ENCODE measurements around the gene RELA.
A peak's percentile ranks its signal among the peaks of the same experiment; 100 is the strongest.

The RELA gene

GRCh38 chr11:65663639-65664200 is 1.0 kb upstream of the RELA start (continued):
- TF ChIP-seq PRDM10 (tag by site-specific recombination; IDR thresholded peaks at IDR 0.05) = no peak
- TF ChIP-seq SP7 (tag by site-specific recombination; IDR thresholded peaks at IDR 0.05) = no peak
- no peak for TF ChIP-seq ZNF561 (tag by site-specific recombination; IDR thresholded peaks at IDR 0.05; ENCODE audit: borderline replicate concordance)
- 0 out of 2 replicates have a peak, but pooled peaks have one; percentile 40 for TF ChIP-seq IKZF3 (tag by site-specific recombination; IDR thresholded peaks at IDR 0.05)
- TF ChIP-seq ZNF707 (tag by site-specific recombination; IDR thresholded peaks at IDR 0.05) = no peak
- TF ChIP-seq ZNF335 (tag by site-specific recombination; conservative IDR thresholded peaks at IDR 0.05) = peak; percentile 57
- TF ChIP-seq ZNF138 (tag by site-specific recombination; IDR thresholded peaks at IDR 0.05; ENCODE audit: borderline replicate concordance) = no peak
- no peak for TF ChIP-seq ZBTB1 (tag by site-specific recombination; IDR thresholded peaks at IDR 0.05)
- no peak for TF ChIP-seq ZNF398 (tag by site-specific recombination; IDR thresholded peaks at IDR 0.05)
- no peak for TF ChIP-seq ZBTB10 (tag by site-specific recombination; IDR thresholded peaks at IDR 0.05)
- no peak for TF ChIP-seq ZNF548 (tag by site-specific recombination; IDR thresholded peaks at IDR 0.05)
- no peak for TF ChIP-seq ZNF175 (tag by site-specific recombination; IDR thresholded peaks at IDR 0.05)
- TF ChIP-seq ZNF292 (tag by site-specific recombination; IDR thresholded peaks at IDR 0.05; ENCODE audit: borderline replicate concordance, low read depth) = no peak
- no peak; the same call in 1 of the 2 replicates for TF ChIP-seq ZNF692 (tag by site-specific recombination; IDR thresholded peaks at IDR 0.05)
- TF ChIP-seq ZNF354C (tag by site-specific recombination; IDR thresholded peaks at IDR 0.05; ENCODE audit: borderline replicate concordance, low read depth) = no peak
- TF ChIP-seq ZNF362 (tag by site-specific recombination; IDR thresholded peaks at IDR 0.05) = no peak
- TF ChIP-seq ZSCAN18 (tag by site-specific recombination; IDR thresholded peaks at IDR 0.05) = no peak
- TF ChIP-seq GLI4 (tag by site-specific recombination; IDR thresholded peaks at IDR 0.05) = no peak
- no peak for TF ChIP-seq ZNF513 (tag by site-specific recombination; IDR thresholded peaks at IDR 0.05)
- TF ChIP-seq PRDM1 (tag by site-specific recombination; IDR thresholded peaks at IDR 0.05) = peak; percentile 62; the same call in 1 of the 2 replicates
- no peak for TF ChIP-seq ZNF596 (tag by site-specific recombination; IDR thresholded peaks at IDR 0.05)
- no peak for TF ChIP-seq SCRT2 (tag by site-specific recombination; IDR thresholded peaks at IDR 0.05)
- TF ChIP-seq PRDM4 (tag by site-specific recombination; IDR thresholded peaks at IDR 0.05) = no peak

Measured in HEK293 (cell line).